HG03439 (cell line): ENCODE measurements around the gene CDT1.

Source experiments
- ATAC-seq: cut with Tn5 transposase; IDR thresholded peaks from one replicate; pipeline ENCODE4 v1.9.1; 2021; ENCODE audit warnings: mild to moderate bottlenecking, moderate library complexity; ENCODE audit not compliant: unreplicated experiment

CDT1 gene

DNA sequence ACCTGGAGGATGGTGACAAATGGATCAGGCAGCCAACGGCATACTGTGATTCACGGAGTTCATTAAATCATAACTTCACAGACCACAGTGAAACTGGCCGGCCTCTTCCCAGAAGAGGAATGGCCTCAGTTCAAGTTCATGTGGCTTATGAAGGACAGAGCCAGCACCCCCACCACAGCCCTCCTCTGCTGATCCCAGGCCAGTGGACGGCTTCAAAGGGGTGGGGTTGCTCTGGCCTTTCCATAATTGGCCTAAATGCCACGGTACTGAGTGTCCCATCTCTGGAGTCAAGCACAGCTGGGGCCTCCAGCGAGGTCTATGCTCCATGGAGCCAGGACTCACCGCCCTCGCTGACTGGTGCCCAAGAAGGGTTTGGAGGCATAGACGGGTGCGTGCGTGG lies 31.8 kb downstream of the CDT1 start:
- ATAC-seq = no peak

- ATAC-seq = no peak
Observed at GRCh38 chr16:88835818-88836217, 32.2 kb downstream of the CDT1 start.

DNA sequence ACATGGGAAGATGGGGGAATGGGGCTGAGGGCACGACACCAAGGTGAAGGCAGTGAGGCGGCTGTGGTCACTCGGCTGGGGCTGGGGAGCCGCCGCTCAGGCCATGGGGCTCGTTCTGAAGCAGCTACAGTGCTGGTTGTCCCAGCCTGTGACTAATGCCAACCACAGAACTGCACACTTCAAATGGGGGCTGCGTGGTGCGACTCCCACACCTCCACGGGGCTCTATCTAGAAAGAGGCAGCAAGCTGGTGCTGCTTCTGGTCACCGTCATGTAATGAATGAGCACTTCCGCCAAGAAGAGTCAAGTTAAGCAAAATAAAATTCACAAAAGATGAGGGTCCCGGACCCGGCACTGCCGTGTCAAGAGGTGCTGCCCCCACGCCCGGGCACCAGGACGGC lies 33.2 kb downstream of the CDT1 start:
- no peak for ATAC-seq

GRCh38 chr16:88837806-88838205 lies 34.2 kb downstream of the CDT1 start:
- no peak for ATAC-seq

- ATAC-seq = no peak
Observed at GRCh38 chr16:88838566-88838965, 35.0 kb downstream of the CDT1 start.

DNA sequence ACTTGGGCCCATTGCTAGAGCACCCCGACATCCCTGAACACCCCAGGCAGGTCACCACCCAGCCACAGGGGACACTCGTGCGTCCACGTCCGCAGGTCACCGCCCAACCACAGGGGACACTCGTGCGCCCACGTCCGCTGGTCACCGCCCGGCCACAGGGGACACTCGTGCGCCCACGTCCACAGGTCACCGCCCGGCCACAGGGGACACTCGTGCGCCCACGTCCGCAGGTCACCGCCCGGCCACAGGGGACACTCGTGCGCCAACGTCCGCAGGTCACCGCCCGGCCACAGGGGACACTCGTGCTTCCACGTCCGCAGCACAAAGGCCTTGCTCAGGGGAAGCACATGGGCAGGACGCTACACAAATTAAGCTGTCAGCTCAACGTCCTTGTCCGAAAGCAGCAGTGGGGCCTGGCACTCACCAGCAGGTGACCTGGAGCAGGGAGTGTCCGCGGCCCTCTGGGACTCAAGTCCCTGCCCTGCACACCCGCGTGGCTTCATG lies 35.5 kb downstream of the CDT1 start:
- ATAC-seq = no peak

- no peak for ATAC-seq
Observed at GRCh38 chr16:88839745-88840599, 36.4 kb downstream of the CDT1 start.

GRCh38 chr16:88840600-88841215 lies 37.1 kb downstream of the CDT1 start:
- no peak for ATAC-seq

- ATAC-seq = no peak
Observed at GRCh38 chr16:88841521-88842307, 38.1 kb downstream of the CDT1 start.

GRCh38 chr16:88842308-88842756 lies 38.7 kb downstream of the CDT1 start:
- no peak for ATAC-seq

DNA sequence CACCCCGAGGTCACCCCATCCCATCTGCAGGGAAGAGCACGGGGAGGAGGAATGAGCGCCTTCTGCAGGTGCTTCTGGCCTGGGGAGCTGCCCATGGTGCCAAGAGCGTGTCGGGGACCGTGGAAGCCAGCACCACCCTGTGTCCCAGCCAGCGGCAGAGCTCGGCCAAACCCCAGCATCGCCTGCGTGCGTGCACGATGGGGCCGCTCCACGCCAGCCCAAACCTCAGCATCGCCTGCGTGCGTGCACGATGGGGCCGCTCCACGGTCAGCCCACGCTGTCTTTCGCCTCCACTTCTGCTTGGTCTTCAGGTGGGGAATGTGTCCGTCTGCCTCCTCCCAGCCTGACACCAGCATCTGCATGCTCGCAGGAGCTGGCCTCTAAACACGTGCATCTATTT lies 39.2 kb downstream of the CDT1 start:
- no peak for ATAC-seq

DNA sequence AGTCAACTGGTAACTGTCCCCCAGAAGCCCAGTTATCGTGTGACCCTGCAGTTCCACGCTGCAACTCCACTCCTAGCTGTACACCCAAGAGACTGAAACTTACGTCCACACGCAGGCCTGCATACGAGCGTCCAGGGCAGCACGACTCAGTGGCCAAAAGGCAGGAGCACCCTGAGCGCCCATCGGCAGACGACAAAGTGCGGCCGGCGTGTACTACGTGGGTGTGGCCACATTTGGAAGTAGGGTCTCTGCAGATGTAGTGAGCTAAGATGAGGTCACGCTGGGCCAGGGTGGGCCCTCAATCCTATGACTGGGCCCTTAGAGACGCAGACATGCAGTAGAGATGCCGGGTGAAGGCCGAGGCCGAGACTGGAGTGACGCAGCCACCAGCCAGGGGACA lies 39.7 kb downstream of the CDT1 start:
- no peak for ATAC-seq

DNA sequence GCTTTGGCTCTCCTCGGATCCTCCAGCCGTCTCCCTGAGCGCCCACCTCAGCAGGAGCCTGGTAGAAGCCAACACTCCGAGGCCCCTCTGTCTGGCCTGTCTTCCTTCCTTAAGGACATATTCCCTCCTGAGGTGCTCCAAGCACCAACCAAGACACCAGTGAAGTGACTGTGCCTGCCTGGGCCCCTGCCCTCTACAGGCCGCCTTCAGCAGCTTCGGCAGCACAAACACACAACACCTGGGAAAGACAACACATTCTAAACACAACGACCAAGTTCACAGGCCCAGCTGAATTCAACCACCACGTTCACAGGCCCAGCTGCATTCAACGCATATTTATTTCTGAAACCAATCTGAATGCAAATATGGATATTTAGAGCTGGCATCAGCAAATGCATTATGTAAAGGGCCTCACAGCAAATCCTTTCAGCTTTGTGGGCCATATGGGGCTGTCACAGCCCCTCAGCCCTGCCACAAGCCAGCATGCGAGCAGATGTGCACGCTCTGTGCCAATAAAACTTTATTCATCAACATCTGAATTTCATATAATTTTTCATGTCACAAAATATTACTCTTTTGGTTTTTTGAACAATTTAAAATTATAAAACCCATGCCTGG lies 40.9 kb downstream of the CDT1 start:
- no peak for ATAC-seq

DNA sequence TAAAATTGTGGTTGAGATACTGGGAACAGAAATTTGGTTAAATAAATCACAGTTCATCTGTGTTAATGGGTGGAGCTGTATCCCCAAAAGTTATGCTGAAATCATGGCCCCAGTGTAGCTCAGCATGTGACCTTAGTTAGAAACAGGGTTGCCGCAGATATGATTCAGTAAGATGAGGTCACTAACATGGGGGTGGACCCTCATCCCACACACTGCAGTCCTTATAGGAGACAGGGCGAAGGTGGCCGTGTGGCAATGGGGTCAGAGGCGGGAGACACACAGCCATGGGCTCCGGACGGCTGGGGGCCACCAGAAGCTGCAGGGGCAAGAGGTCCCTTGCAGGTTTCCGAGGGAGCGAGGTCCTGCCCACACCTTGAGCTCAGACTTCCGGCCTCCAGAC lies 42.5 kb downstream of the CDT1 start:
- ATAC-seq = no peak

- no peak for ATAC-seq
Observed at GRCh38 chr16:88847654-88848053, 44.1 kb downstream of the CDT1 start.

GRCh38 chr16:88848557-88848956 lies 45.0 kb downstream of the CDT1 start:
- ATAC-seq = no peak

GRCh38 chr16:88850531-88851199 lies 47.1 kb downstream of the CDT1 start:
- no peak for ATAC-seq

GRCh38 chr16:88851616-88852015 lies 48.0 kb downstream of the CDT1 start:
- ATAC-seq = no peak

GRCh38 chr16:88853325-88853941 lies 49.8 kb downstream of the CDT1 start:
- no peak for ATAC-seq
